Transverse colon (tissue), 4 donors: Measurements from ENCODE around the gene CHIA. TPM values are rescaled to one million over a fixed set of nuclear protein-coding genes. Genes with fewer than 3 reads are reported as not detected.

Source experiments
- DNase-seq: peaks from one replicate; pipeline ENCODE4 v3.0.0-alpha.2; 2019
- H3K27ac ChIP-seq, 4 donors: fragments of 200-600 bp; sonication (generic); 2 replicates each; pipeline ENCODE4 v1.5.1; 2016 to 2018; ENCODE audit warnings: inconsistent platforms in 4 of 4
- H3K27me3 ChIP-seq: fragments of 200-600 bp; sonication (generic); 2 replicates; pipeline ENCODE4 v1.5.1; 2017; ENCODE audit warnings: inconsistent platforms
- H3K36me3 ChIP-seq, 4 donors: fragments of 200-600 bp; sonication (generic); 2 replicates each; pipeline ENCODE4 v1.5.1; 2017 to 2019; ENCODE audit warnings: inconsistent platforms in 4 of 4
- H3K4me1 ChIP-seq, 4 donors: fragments of 200-600 bp; sonication (generic); 2 replicates each; pipeline ENCODE4 v1.5.1; 2017 to 2020; ENCODE audit warnings: inconsistent platforms in 4 of 4
- H3K4me3 ChIP-seq, 4 donors: fragments of 200-600 bp; sonication (generic); 1 replicate in 1 of 4; 2 replicates in 3 of 4; pipeline versions ENCODE4 v1.5.1 to v1.6.1; 2017 to 2019; ENCODE audit warnings: inconsistent platforms in 4 of 4
- H3K9me3 ChIP-seq, 2 donors: fragments of 200-600 bp; sonication (generic); 2 replicates each; pipeline ENCODE4 v1.5.1; 2017 to 2019; ENCODE audit warnings: inconsistent platforms in 2 of 2
- CTCF ChIP-seq, 5 experiments: fragments of 200-600 bp in 3 of 5; fragments of 450-650 bp in 2 of 5; sonication (generic) in 3 of 5; IDR thresholded peaks; 1 replicate in 2 of 5; 2 replicates in 3 of 5; pipeline ENCODE4 v1.5.1; 2016 to 2017; ENCODE audit warnings: antibody characterized with exemption in 5 of 5, inconsistent platforms in 3 of 5, mild to moderate bottlenecking in 2 of 5, moderate library complexity in 1 of 5
- EP300 ChIP-seq: sonication (generic); formaldehyde crosslinking; IDR thresholded peaks from one replicate; pipeline ENCODE4 v1.6.1; 2017; ENCODE audit warnings: antibody characterized with exemption, low read depth
- POLR2A ChIP-seq: fragments of 450-650 bp; IDR thresholded peaks from one replicate; pipeline ENCODE4 v1.6.1; 2016; ENCODE audit warnings: antibody characterized with exemption, mild to moderate bottlenecking, moderate library complexity
- POLR2AphosphoS5 ChIP-seq, 3 donors: sonication (generic); formaldehyde crosslinking; IDR thresholded peaks; one replicate each; pipeline ENCODE4 v1.6.1; 2016; ENCODE audit warnings: antibody characterized with exemption in 3 of 3
- WGBS, 2 donors: methylation state at CpG; one replicate each; pipeline ENCODE4 v1.1.5; 2018; ENCODE audit warnings: low coverage in 1 of 2; 5-methylcytosine and 5-hydroxymethylcytosine counted together
- in situ Hi-C, 4 donors: fragments of 200-750 bp; cut with MboI; loops; one replicate each; pipeline versions ENCODE4 v1.15.0 to v1.15.1; 2017; ENCODE audit warnings: low sequenced_read_pairs in 3 of 4, low pct_ligation_motif_present in 1 of 4, low pct_unique_long_range_greater_than_20kb in 1 of 4
- intact Hi-C: fragments of 100-400 bp; cut with DNase I; formaldehyde crosslinking; loops from one replicate; pipeline ENCODE4 v1.15.1; 2023; ENCODE audit warnings: low total_unique reads
- total RNA-seq, 4 donors: library from RNA; depleted of rRNA; stranded (reverse); fragments of >200 nt; gene quantifications; one replicate each; pipeline ENCODE4 v1.1.0, GENCODE V29; 2016

CHIA gene
- total RNA-seq, result not detected

DNA sequence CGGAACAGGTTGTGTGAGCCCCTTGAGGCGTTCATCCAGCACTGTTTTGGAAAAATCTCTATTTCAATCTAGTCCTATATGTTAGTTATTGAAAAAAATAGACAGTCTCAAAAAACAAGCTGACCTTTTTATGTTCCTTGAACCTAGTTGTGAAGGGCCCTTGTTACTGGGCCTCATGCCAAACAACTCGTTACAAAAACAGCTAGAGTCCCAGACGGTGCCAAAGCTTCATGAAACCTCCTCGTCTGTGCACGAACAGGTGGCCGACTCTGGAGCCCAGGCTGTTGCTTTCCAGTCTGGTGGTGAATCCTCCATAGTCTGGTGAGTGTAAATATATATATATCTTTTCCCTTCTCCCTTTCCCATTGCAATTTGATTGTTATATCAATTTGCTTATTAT, at the start of gene CHIA:
Gene CHIA, plus strand, starts transcription at position 222 of the 400 bp plus-strand sequence. CDS start 19,617 bp downstream, outside the sequence.
- H3K27me3 ChIP-seq, result peaks cover 4% of the 10 kb centered on the region
- in situ Hi-C loops (no loop called here), intact Hi-C loops (no loop called here)
- H3K9me3 ChIP-seq, result no peaks in the 10 kb centered on the region
- H3K27ac ChIP-seq, result no peak within 1 kb of the TSS
- TF ChIP-seq POLR2A, result no peak
- no peak for TF ChIP-seq EP300
- no peak for TF ChIP-seq CTCF (IDR thresholded peaks at IDR 0.05)
- TF ChIP-seq POLR2AphosphoS5 (IDR thresholded peaks at IDR 0.05), result no peak
- H3K4me3 ChIP-seq, result no peak within 1 kb of the TSS
- 38 to 41% methylated on average over 7 of the region's 7 CpGs for WGBS, 2 donors
- no peaks in the 10 kb centered on the region for H3K36me3 ChIP-seq
- DNase-seq, result no peak
- H3K4me1 ChIP-seq, result no peaks in the 10 kb centered on the region

DNA sequence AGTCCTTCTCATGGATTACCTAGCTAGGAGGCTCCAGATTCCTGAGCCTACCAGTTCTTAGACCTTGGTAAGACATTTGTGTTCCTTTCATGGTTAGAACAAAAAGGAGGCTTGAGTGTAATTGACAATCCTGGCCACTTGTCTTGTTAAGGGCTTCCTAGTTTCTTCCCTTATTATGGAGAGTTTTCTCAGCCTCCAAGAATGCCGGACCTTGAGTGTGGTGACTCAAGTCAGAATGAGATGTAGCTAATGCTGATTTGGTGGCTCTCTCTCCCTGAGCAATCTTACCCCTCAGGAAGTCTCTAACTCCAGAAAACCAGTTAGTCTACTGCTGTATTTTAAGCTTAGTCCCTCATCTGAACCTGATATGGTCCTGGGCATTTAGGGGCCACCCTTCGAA, 48.9 kb upstream of the CHIA start:
- Histone ChIP-seq H3K27ac (no peak overlapping the region), H3K27me3 (no peaks in the 10 kb centered on the region), H3K4me1 (no peaks in the 10 kb centered on the region), H3K9me3 (no peaks in the 10 kb centered on the region), H3K36me3 (no peaks in the 10 kb centered on the region), H3K4me3 (no peak overlapping the region)
- TF ChIP-seq POLR2AphosphoS5 (IDR thresholded peaks at IDR 0.05) (no peak), EP300 (no peak), CTCF (IDR thresholded peaks at IDR 0.05) (no peak), POLR2A (no peak)
- WGBS, 2 donors, result 62 to 100% methylated on average over 1 to 2 of the region's 2 CpGs
- in situ Hi-C loops, result loop anchor here in 1 of 4 donors (25.0 kb wide), 1 partner anchor 546 kb away; no protein-coding TSS in a partner anchor
- DNase-seq, result no peak
- intact Hi-C loops, result no loop called here

GRCh38 chr1:111242805-111243523, 47.7 kb upstream of the CHIA start:
- Histone ChIP-seq H3K9me3 (no peaks in the 10 kb centered on the region), H3K4me3 (no peak overlapping the region), H3K36me3 (no peaks in the 10 kb centered on the region), H3K27me3 (no peaks in the 10 kb centered on the region), H3K27ac (no peak overlapping the region), H3K4me1 (no peaks in the 10 kb centered on the region)
- whole genome bisulfite sequencing, 2 donors, result 20 to 55% methylated on average over 2 to 4 of the region's 4 CpGs
- TF ChIP-seq POLR2AphosphoS5 (IDR thresholded peaks at IDR 0.05) (no peak), CTCF (IDR thresholded peaks at IDR 0.05) (no peak), EP300 (no peak)
- DNase-seq, result no peak
- intact Hi-C loops (no loop called here), in situ Hi-C loops (loop anchor here in 1 of 4 donors (25.0 kb wide), 1 partner anchor 544 kb away; no protein-coding TSS in a partner anchor)

- Histone ChIP-seq H3K27me3 (no peaks in the 10 kb centered on the region), H3K4me1 (no peaks in the 10 kb centered on the region), H3K36me3 (no peaks in the 10 kb centered on the region), H3K4me3 (no peak overlapping the region), H3K27ac (no peak overlapping the region), H3K9me3 (no peaks in the 10 kb centered on the region)
- in situ Hi-C loops, result loop anchor here in 1 of 4 donors (25.0 kb wide), 1 partner anchor 540 kb away; no protein-coding TSS in a partner anchor
- no peak for DNase-seq
- intact Hi-C loops, result no loop called here
- TF ChIP-seq POLR2AphosphoS5 (IDR thresholded peaks at IDR 0.05) (no peak), EP300 (no peak), CTCF (IDR thresholded peaks at IDR 0.05) (no peak), POLR2A (no peak)
- 82 to 90% methylated on average over 2 to 5 of the region's 5 CpGs for WGBS, 2 donors
These were observed 43.4 kb upstream of the CHIA start for GRCh38 chr1:111247125-111247838.
